Measurements from ENCODE around the gene NPAS3. TPM values are rescaled to one million over a fixed set of nuclear protein-coding genes. Genes with fewer than 3 reads are reported as not detected.

NPAS3 gene
- total RNA-seq, 1 donor from 2014 or later = 5.2 TPM

- no peak for TF ChIP-seq CTCF (IDR thresholded peaks at IDR 0.05; ENCODE audit: unreplicated experiment)
- Mint-ChIP-seq H3K27ac (no peak overlapping the region), H3K4me1 (peaks cover 4% of the 10 kb centered on the region), H3K9me3 (peaks cover 7% of the 10 kb centered on the region), H3K4me3 (no peak overlapping the region), H3K36me3 (no peaks in the 10 kb centered on the region), H3K27me3 (ENCODE audit: low read depth) (peaks cover 2% of the 10 kb centered on the region)
- no peak for DNase-seq (ENCODE audit: low spot score in 2 of 2, unreplicated experiment in 2 of 2)
Observed at GRCh38 chr14:33833706-33834465, 895.2 kb downstream of the NPAS3 start.

DNA sequence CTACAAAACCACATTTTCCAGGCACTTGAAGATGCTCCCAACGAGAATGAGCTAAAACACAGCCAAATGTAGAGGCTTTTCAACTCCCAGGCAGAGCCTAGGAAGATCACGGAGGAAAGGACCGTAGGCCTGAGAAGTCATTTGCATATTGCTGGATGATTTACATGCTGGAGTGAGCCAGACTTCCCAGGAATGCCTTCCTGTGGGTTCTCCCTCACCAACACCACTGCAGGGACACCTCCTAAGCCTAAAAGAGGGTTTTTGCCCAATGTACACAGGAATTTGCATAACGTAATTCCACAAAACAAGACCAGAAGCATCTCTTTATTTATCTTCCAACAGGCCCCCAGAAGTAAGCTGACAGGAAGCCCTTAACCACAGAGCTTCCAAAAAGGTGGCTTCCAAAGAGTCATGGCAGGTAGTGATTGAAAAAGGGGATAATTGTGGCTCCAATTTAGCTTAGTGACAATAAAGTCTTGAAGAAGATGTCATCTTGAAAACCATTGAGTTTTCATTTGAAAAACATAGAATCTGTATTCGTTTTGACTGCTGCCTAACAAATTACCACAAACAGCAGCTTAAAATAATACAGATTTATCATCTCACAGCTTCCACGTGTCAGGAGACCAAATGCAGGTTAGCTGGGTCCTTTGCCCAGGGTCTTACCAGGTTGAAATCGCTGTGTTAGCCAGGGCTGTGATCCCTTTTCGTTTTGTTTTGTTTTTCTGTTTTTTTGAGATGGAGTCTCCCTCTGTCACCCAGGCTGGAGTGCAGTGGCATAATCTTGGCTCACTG lies 896.0 kb downstream of the NPAS3 start:
- no peak for DNase-seq (ENCODE audit: low spot score in 2 of 2, unreplicated experiment in 2 of 2)

GRCh38 chr14:33835261-33835655 lies 896.6 kb downstream of the NPAS3 start:
- H3K36me3 Mint-ChIP-seq = no peaks in the 10 kb centered on the region
- TF ChIP-seq CTCF (IDR thresholded peaks at IDR 0.05; ENCODE audit: unreplicated experiment) = no peak
- DNase-seq (ENCODE audit: low spot score in 2 of 2, unreplicated experiment in 2 of 2) = no peak
- H3K27me3 Mint-ChIP-seq (ENCODE audit: low read depth) = no peaks in the 10 kb centered on the region
- peaks cover 4% of the 10 kb centered on the region for H3K4me1 Mint-ChIP-seq
- H3K4me3 Mint-ChIP-seq = no peak overlapping the region
- peaks cover 7% of the 10 kb centered on the region for H3K9me3 Mint-ChIP-seq
- H3K27ac Mint-ChIP-seq = no peak overlapping the region

More for the DNA sequence above, 896.0 kb downstream of the NPAS3 start:
- Mint-ChIP-seq H3K9me3 (peaks cover 7% of the 10 kb centered on the region), H3K27me3 (ENCODE audit: low read depth) (no peaks in the 10 kb centered on the region), H3K4me3 (no peak overlapping the region), H3K27ac (no peak overlapping the region), H3K4me1 (peaks cover 4% of the 10 kb centered on the region), H3K36me3 (no peaks in the 10 kb centered on the region)
- no peak for TF ChIP-seq CTCF (IDR thresholded peaks at IDR 0.05; ENCODE audit: unreplicated experiment)

- no peak overlapping the region for H3K4me3 Mint-ChIP-seq
- DNase-seq (ENCODE audit: low spot score in 2 of 2, unreplicated experiment in 2 of 2) = no peak
- peaks cover 7% of the 10 kb centered on the region for H3K9me3 Mint-ChIP-seq
- H3K27me3 Mint-ChIP-seq (ENCODE audit: low read depth) = no peaks in the 10 kb centered on the region
- H3K4me1 Mint-ChIP-seq = peaks cover 4% of the 10 kb centered on the region
- H3K27ac Mint-ChIP-seq = no peak overlapping the region
- no peak for TF ChIP-seq CTCF (IDR thresholded peaks at IDR 0.05; ENCODE audit: unreplicated experiment)
- H3K36me3 Mint-ChIP-seq = no peaks in the 10 kb centered on the region
Observed at GRCh38 chr14:33835677-33836076, 897.0 kb downstream of the NPAS3 start.

DNA sequence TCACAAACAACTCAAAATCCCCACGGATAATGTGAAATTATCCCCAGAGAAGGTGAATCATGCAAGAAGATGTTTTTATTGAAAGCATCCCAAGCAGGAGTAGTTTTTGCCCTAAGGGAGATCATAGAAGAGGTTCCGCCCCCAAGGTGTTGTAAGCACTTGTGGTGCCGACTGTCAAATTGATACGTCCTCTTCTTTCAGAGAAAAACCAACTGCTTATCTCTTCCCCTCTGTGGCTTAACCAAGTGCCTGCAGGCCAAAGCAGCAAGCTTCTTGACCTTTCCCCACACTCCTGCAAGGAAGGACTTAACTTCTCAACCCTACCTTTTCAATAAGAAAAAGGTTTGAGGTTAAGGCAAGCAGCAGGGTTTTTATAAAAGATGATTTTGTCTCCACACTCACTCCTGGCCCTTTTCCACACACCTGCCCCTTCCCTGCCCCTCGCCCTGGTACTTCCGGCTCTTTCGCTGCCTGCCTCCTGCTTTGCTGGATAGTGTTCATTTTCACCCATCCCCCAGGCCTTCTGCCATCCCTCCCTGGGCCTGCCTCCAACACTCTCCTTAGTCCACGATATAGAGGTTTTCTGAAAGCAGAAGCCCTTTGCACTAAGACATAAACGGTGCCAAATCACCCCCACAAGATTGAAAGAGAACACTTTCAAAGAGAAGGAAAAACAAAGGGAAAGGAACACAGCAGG lies 897.7 kb downstream of the NPAS3 start:
- H3K36me3 Mint-ChIP-seq = no peaks in the 10 kb centered on the region
- TF ChIP-seq CTCF (IDR thresholded peaks at IDR 0.05; ENCODE audit: unreplicated experiment) = no peak
- DNase-seq (ENCODE audit: low spot score in 2 of 2, unreplicated experiment in 2 of 2) = no peak
- H3K4me3 Mint-ChIP-seq = no peak overlapping the region
- no peak overlapping the region for H3K27ac Mint-ChIP-seq
- H3K9me3 Mint-ChIP-seq = peaks cover 7% of the 10 kb centered on the region
- peaks cover 4% of the 10 kb centered on the region for H3K4me1 Mint-ChIP-seq
- no peaks in the 10 kb centered on the region for H3K27me3 Mint-ChIP-seq (ENCODE audit: low read depth)

All from mesothelial cell of epicardium (in vitro differentiated cells).